ENCODE measurements around the gene CASP8.

CASP8 gene

DNA sequence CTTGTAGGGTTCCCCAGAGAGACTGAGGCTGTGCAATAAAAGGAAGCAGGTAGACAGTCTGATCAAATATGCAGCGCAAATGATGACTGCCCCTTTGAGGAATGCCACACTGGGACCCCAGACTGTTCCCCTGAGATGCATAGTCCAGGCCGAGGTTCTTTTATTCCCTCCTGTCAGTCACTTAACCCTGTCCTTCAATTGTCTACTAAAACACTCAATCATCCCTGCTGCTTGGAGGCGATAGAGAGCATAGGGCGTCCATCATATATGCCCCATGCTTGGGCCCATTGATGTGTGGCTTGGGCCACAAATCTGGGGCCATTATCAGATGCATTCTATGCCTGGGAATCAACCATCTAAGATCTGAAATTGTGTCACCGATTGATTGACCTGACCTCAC is 15.5 kb upstream of the CASP8 start:
- DNase-seq = no peak

DNA sequence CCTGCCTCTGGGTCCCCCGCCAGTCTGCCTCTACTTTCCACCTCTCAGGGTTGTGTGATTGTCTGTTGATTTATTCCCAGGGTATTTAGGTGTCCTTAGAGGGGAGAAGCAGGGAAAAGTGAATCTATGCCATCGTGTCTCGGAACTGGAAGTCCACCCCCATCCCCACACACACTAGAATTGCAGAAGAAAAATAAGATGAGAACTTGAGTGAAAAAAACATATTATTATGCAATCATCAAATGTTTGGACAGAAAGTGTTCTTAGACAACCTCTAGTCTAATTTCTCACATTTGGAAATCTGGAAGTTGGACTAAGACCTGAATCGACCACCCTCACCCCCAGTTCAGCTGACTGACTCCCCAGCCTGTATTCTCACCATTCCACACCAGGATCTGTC is 14.1 kb upstream of the CASP8 start:
- DNase-seq = no peak

DNA sequence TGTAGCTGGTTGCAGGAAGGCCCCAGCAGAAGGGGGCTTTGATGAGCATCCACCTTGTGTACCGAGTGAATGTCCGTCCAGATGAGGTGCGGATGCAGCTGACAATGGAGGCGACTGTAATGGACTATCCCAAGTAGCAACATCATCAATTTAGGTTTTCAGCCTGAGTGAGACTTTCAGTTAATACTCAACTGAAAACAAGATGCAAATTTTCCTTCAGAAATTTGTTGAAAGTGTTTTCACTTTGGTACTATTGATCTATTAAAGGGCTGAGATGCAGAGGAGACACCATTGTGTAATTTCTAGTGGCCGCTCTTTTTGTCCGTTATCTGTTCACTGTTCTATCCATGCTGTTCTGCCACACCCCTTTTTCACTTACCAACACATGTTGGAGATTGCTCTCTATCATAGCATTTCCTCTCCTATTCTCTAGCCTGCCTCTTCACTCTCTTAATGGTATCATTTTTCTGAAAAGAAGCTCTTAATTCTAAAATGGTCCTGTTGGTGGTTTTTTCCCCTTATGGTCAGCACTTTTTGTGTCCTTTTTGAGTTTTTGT is 12.0 kb upstream of the CASP8 start:
- DNase-seq = no peak

DNA sequence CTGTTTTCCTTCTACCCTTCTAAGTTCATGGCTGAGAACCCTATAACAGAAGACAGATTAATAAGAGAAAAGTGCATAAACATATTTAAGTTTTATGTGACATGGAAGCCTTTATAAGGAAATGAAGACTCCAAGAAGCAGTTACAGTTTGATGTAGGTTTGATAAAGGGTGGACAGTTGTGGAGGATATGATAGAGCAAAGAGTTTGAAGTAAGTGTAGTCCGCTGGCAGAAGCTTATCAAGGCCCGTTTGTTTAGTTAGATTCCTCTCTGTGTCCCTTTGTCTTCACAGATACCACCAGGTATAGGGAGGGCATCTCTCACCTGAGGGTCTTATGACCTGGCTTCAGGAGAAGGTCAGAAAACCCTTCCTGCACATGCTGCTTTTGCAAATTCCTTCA is 10.4 kb upstream of the CASP8 start:
- DNase-seq = no peak

DNA sequence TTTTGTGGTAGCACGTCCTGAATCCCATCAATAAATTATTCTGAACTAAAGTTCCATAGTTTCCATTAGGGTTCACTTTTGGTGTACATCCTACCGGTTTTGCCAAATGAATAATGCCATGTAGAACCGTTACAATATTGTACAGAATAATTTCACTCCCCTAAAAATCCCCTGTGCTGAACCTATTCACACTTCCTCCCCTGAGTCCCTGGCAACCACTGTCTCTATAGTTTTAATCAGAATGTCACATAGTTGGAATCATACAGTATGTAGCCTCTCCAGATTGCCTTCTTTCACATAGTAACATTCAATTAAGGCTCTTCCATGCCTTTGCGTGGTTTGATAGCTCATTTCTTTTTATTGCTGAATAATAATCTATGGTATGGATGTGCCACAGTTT is 9.6 kb upstream of the CASP8 start:
- DNase-seq = no peak

DNA sequence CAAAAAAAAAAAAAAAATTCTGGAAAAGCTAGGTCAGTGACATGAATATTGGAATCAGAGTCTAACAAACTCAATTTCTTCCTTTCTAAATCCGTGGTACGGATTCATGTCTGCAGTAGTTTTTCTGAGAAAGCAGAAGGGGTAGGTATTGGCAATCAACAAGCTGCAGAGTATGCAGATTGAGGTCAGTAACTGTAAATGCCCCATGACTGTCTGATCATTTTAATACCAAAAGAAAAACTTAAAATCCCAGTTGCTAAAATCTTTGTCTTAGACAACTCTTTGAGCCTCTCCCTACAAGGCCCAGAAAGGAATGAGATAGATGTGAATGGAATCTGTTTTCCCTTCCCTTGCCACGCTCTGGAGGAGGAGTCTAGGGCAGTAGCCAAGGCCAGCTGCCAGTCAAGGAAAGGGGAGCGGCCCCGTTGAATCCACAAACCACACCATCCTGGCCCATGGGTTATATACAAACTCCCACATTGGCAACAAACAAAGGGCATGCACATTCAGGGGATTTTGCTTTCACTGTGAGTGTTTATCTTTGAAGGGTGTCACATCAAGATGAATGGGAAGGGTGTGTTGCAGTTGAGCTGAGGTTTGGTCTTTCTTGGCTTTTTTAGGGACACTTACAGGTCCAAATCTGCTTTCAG is 6.1 kb upstream of the CASP8 start:
- no peak for DNase-seq

DNA sequence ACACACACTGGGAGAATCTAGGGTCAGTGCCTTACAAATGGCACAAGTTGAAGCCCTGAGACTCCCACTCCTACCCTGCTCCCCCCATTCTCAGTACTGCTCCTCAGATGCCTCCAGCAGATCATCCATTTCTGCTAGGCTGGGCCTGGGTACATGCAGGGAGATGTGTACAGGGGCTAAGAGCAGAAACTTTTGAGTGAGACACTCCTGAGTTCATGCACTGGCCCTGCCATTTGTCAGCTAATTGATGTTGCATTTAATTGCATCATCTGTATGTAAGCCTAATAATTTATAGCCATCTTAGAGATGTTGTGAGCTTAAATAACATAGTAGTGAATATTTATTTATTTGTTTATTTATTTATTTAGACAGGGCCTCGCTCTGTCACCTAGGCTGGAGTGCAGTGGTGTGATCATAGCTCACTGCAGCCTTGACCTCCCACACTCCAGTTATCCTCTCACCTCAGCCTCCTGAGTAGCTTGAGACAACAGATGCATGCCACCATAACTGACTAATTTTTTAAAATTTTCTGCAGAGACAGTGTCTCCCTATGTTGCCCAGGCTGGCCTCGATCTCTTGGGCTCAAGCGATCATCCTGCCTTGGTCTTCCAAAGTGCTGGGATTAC is 4.8 kb upstream of the CASP8 start:
- no peak for DNase-seq

DNA sequence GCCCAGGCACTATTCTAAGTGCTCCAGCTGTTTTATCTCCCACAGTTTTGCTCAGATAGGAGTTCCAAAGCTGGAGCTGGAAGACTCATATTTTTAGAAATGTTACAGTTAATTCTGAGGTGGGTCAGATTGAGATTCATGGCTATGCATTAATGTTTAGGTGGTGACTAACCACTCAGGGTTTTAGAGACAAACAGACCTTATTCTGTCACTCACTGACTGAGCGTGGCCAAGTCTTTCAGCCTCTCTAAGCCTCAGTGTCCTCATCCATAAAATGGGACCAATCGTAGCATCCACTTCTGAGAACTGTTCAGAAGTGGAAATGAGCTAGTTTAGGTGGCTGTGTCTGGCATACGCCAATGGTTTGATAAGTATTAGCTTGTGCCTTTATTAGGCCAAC is 4.3 kb upstream of the CASP8 start:
- no peak for DNase-seq

DNA sequence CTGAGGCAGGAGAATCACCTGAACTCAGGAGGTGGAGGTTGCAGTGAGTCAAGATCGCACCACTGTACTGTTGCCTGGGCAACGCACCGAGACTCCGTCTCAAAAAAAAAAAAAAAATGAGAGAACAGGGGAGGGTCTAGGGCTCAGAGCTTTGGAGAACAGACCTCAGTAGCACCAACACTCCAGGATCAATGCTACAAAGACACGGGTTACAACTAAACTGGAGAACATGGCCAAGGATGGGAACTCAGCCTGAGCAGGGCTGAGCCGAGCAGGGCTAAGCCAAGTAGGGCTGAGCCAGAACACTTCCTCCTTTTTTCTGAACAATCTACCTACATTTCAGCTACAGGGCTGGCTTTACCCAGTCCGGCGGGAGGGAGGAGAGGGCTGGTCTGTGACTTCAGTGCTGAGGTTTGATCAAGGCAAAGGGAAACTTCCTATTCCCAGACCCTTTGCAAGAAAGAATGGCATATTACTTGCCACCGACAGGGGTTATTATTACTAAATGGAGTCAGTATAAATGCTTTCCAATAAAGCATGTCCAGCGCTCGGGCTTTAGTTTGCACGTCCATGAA is 2.9 kb upstream of the CASP8 start:
- DNase-seq = no peak

DNA sequence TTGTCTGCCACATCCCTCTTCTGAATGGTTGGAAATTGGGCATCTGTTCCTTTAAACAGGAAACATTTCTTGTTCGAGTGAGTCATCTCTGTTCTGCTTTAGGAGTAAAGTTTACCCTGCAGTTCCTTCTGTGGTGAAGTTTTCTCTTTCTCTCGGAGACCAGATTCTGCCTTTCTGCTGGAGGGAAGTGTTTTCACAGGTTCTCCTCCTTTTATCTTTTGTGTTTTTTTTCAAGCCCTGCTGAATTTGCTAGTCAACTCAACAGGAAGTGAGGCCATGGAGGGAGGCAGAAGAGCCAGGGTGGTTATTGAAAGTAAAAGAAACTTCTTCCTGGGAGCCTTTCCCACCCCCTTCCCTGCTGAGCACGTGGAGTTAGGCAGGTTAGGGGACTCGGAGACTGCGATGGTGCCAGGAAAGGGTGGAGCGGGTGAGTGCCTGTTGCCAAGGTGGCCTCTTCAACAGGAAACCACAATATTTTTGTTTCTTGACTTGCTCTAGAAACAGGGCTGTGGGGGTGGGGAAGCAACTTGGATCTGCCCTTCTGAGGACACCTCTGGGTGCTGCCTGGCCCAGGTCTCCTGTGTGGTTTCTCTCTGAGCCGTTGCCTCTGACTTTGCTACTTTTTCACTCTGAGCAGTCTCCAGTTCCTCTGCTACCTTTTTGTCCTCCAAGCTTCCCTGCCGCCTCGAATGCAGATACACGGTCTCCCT is 2.2 kb upstream of the CASP8 start:
- DNase-seq = no peak

DNA sequence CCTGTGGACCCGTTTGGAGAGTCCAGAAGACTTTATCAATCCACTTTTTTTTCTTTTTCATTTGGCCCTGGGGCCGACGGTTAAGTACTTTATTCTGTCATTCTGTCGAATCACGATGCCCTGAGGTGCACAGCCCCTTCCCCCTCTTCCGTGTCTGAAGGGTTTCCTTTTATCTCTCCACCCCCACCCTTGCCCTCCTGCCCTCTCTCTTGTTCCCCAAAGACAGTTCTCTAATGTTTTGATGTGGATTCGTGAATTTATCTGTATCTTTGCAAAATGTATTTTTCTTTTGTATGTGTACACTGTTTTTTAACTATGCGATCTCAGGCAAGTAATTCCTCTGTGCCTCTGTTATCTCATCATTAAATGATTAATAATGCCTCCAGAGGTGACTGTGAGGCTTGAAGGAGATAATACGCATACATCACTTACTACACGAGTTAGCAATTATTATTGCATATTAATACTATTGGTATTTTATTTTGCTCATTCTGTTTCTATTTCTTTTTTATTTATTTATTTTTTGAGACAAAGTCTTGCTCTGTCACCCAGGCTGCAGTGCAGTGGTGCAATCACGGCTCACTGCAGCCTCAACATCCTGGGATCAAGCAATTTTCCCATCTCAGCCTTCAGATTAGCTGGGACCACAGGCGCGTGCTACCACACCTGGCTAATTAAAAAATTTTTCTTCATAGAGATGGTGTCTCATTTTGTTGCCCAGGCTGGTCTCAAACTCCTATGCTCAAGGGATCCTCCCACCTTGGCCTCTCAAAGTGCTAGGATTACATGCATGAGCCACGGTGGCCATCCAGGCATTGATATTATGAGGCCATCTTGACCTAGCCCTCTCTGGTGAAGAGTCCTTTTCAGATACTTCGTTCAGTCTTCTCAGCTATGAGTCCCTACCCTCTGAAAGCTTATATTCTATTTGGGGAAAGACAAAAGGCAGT is 1.4 kb upstream of the CASP8 start:
- DNase-seq = no peak

DNA sequence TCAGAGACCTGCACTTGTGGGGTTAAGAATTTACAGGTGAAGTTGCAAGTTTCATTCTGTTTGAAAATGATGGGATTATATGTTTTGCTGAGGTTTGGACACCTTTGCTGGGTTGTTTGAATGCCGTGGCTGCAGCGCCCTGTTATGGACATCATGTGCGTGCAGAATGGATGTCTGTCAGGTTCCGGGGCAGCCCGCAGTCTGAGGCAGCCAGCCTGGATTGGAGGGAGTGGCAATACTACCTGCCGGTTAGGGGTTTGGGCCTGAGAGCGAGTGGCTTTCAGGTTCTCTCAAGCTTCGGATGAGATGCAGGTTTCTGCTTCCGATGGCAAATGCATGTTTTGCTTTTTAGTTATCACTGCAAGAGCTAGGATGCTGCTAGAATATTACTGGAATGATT is 1.1 kb downstream of the CASP8 start:
- no peak for DNase-seq

DNA sequence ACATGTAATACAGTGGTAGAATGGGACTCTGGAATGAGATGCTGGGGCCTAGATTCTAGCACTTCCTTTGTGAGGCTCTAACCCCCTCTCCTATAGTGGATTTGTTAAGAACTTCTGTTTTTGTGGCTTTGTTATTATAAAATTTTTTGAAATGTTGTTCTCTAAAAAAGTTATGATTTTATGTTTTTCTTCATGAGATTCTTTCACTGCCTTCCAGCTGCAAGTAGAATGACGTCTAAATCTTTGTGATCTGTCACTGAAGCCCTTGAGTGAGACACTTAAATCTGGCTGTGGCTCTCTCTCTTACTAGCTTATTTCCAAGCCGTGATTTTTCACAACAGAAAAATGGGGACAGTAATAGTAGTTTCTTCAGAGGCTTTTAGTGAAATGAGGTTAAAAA is 1.6 kb downstream of the CASP8 start:
- no peak for DNase-seq

DNA sequence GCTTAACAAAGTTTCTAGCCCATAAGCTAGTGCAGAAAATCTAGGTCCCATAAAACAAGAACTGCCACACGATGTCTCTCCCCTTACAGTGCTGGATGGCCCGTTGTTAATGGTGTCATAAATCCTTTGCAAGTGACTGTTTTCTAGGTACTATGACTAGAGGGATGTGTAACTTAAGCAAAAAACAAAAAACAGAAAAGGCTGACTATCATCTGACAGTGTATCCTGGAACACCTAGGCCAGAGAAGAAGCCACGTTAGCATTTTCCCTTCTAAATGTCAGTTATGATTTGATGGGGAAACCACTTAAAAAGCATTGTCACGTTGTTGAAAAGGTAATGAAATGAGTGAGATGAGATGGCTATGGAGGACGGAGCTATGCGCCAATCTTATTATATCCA is 2.4 kb downstream of the CASP8 start:
- DNase-seq = no peak

DNA sequence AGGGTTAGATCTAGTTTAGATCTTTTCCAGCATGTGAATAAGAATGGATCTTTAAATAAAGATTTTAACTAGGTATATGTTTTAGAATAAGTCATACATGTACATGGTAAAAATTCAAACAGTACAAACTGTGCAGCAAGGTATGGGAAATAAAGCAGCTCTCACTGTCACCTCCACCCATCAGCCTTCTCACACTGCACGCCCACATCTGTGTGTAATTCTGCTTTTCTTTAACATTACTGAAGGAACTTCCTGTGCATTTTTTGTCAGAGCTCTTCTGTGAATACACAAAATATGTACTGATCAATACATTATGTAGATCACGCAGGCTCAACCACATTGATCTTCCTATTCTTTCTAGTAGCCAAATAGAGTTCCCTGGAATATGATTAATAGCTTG is 3.4 kb downstream of the CASP8 start:
- DNase-seq = no peak

DNA sequence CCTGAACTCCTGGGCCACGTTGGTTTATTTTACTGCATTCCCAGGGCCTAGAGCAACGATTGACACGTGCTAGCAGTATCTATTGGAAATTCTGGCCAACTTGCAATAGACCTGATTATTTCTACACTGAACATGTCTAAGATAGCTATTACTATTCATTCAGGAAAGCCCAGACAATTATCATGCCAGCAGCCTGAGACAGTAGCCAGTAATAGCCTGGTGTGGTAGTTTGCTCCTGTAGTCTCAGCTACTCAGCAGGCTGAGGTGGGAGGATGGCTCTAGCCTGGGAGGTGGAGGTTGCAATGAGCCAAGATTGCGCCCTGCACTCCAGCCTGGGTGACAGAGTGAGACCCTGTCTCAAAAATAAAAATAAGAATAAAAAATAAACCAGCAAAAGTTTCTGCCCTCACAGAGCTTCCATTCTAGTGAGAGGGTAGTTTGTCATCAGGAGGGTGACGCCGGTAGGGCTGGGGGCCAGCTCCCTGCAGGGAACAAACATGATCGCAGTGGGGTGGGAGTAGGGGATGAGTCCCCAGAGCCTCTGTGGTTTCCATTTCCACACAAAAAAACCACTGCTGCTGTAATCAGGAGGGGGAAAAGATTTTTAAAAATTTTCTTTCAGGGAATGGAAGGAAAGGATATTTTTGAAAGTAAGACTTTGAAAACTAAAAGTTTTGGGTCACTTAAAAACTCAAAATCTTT is 4.3 kb downstream of the CASP8 start:
- DNase-seq = no peak

DNA sequence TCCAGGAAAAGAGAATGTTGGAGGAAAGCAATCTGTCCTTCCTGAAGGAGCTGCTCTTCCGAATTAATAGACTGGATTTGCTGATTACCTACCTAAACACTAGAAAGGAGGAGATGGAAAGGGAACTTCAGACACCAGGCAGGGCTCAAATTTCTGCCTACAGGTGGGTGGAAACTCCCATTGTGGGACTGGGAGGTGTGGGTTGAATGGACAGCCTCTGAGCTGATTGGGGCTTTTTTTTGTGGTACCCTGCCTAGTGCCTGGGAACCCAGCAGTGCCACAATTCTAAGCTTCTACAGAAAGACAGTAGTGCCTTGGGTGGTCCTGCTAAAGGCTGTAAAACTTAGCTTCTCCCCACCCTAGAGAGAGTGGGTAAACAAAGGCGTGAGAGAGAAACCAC is 6.3 kb downstream of the CASP8 start:
- no peak for DNase-seq

DNA sequence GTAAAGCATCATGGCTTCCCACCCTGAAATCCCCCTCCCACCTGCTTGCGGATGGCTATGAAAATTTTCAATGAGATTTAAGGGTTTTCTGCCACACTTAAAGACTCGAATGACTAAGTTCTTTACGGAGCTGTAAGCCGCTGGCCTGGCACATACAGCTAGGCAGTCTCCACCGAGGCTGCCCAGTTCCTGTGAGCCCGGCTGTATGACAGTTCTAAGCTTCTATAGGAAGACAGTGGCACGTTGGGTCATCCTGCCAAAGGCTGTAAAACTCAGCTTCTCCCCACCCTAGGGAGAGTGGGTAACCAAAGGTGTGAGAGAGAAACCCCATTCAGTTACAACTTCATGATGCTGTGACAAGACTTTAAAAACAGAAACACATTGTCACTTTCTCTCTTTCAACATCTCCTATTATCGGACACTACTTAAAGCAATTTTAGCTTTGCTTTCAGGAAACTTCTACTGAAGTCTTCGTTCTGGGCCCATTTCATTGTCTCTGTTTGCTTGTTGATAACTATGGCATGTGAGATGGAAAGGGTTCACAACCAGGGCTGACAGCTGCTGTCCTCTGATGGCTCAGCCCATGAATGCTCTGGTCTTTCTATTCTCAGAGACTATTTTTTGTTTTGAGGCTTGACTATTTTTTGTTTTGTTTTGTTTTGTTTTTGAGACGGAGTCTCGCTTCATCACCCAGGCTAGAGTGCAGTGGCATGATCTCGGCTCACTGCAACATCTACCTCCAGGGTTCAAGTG is 7.1 kb downstream of the CASP8 start:
- DNase-seq = no peak

DNA sequence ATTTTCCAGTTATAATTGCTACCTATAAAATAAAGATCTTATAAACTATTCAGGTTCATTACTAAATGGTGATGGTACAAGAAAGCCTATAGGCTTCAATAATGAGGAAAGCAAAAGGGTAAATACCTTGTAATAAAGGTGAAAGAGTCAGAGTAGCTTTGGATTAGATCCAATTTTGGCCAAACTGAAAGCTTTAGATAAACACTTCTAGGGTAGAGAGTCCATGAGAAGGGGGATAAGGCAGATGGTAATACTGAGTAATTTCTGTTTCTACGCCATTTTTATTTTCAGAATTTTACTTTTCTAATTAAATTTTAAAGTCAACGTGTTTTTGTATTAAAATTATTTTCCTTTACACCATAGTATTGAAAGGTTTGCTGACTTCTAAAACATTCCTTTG is 9.4 kb downstream of the CASP8 start:
- peak; percentile 17 for DNase-seq

DNA sequence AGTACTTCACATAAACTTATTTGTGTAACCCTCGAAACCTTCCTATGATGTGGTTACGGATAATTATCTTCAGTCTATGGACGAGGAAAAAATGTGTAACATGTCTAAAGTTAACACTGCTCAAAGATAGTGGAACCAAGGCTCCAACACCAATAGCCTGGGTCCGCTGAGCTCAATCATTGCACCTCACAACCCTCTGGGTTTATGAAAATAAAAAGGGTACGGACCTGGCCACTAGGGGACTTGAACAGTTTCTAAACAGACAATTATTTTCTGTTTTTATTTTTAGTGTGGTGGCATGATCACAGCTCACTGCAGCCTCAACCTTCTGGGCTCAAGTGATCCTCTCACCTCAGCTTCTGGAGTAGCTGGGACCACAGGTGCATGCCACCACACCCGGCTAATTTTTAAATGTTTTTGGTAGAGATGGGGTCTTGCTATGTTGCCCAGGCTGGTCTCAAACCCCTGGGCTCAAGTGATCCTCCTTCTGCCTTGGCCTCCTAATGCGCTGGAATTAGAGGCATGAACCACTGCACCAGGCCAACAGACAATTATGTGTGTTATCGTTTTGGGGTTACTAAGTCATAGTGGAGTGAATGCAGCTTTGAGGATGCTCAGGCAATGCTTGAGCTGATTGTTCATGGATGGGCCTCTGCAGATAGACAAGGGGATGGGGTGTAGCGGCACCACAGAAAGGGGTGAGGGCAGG is 10.1 kb downstream of the CASP8 start:
- DNase-seq = no peak

DNA sequence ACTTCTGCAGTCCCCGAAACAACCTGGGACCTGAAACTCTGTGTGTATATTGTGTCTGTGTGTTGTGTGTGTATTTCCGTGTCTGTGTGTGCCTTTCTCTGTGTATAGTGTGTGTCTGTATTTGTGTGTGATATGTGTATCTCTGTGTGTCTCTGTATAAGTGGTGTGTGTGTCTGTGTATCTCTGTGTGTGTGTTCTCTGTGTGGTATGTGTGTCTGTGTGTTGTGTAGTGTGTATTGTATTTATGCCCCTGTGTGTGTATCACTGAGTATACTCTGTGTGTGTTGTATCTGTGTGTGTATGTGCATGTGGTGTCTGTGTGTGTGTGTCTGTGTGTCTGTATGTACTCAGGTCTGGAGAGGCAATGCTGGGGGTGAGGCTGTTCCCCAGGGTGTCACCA is 11.6 kb downstream of the CASP8 start:
- DNase-seq = no peak

Measured in NCI-H82 (cell line).